Breast epithelium (tissue), 4 donors: ENCODE measurements around the gene MATN3. TPM values are rescaled to one million over a fixed set of nuclear protein-coding genes. Genes with fewer than 3 reads are reported as not detected.

ENCODE experiments used
- DNase-seq, 2 donors: peaks; one replicate each; pipeline ENCODE4 v3.0.0-alpha.2; 2019; ENCODE audit warnings: low spot score in 2 of 2
- H3K27ac ChIP-seq, 2 donors: fragments of 200-600 bp; sonication (generic) in 1 of 2; one replicate each; pipeline ENCODE4 v1.5.1; 2016 to 2019; ENCODE audit warnings: mild to moderate bottlenecking in 1 of 2
- H3K27me3 ChIP-seq, 2 donors: fragments of 200-600 bp; sonication (generic) in 1 of 2; one replicate each; pipeline versions ENCODE4 v1.5.1 to v1.6.0; 2017 to 2019; ENCODE audit warnings: control low read depth in 1 of 2, mild to moderate bottlenecking in 1 of 2
- H3K36me3 ChIP-seq: fragments of 200-600 bp; one replicate; pipeline ENCODE4 v1.5.1; 2019
- H3K4me1 ChIP-seq, 2 donors: fragments of 200-600 bp; sonication (generic); one replicate each; pipeline ENCODE4 v1.5.1; 2016 to 2019; ENCODE audit warnings: control low read depth in 1 of 2
- H3K4me3 ChIP-seq, 3 donors: fragments of 200-600 bp; sonication (generic); 1 replicate in 2 of 3; 2 replicates in 1 of 3; pipeline ENCODE4 v1.5.1; 2016 to 2019; ENCODE audit warnings: mild to moderate bottlenecking in 3 of 3, moderate library complexity in 2 of 3
- H3K9me3 ChIP-seq, 2 donors: fragments of 200-600 bp; sonication (generic) in 1 of 2; one replicate each; pipeline ENCODE4 v1.5.1; 2016 to 2019; ENCODE audit warnings: control low read depth in 1 of 2
- CTCF ChIP-seq, 3 donors: fragments of 450-650 bp; IDR thresholded peaks; one replicate each; pipeline ENCODE4 v1.5.1; 2016 to 2017; ENCODE audit warnings: antibody characterized with exemption in 3 of 3, mild to moderate bottlenecking in 3 of 3, moderate library complexity in 3 of 3
- POLR2A ChIP-seq: fragments of 450-650 bp; IDR thresholded peaks from one replicate; pipeline ENCODE4 v1.6.1; 2016; ENCODE audit warnings: antibody characterized with exemption, mild to moderate bottlenecking, moderate library complexity
- POLR2AphosphoS5 ChIP-seq, 3 donors: sonication (generic); formaldehyde crosslinking; IDR thresholded peaks; one replicate each; pipeline ENCODE4 v1.6.1; 2017; ENCODE audit warnings: antibody characterized with exemption in 3 of 3
- intact Hi-C: fragments of 100-400 bp; cut with DNase I; formaldehyde crosslinking; loops from one replicate; pipeline ENCODE4 v1.15.1; 2023; ENCODE audit warnings: low total_unique reads
- total RNA-seq, 3 donors: library from RNA; depleted of rRNA; stranded (reverse); fragments of >200 nt; gene quantifications; one replicate each; pipeline ENCODE4 v1.1.0, GENCODE V29; 2016

Gene MATN3
- total RNA-seq, 3 donors from 2014 or later: 1.3 to 2.9 (median 2.6) TPM

- no peak for TF ChIP-seq CTCF (IDR thresholded peaks at IDR 0.05)
- no peak for TF ChIP-seq POLR2AphosphoS5 (IDR thresholded peaks at IDR 0.05)
- no peak for TF ChIP-seq POLR2A
- Histone ChIP-seq H3K4me1 (peaks cover 0 to 3% of the 10 kb centered on the region in 2 donors), H3K4me3 (no peak overlapping the region), H3K27me3 (no peaks in the 10 kb centered on the region), H3K27ac (no peak overlapping the region), H3K36me3 (peaks cover 17% of the 10 kb centered on the region), H3K9me3 (no peaks in the 10 kb centered on the region)
- no peak for DNase-seq
- intact Hi-C loops: no loop called here
Measured at GRCh38 chr2:20037660-20038059, 25.2 kb upstream of the MATN3 start.

- intact Hi-C loops: no loop called here
- H3K4me1 ChIP-seq: no peaks in the 10 kb centered on the region
- TF ChIP-seq CTCF (IDR thresholded peaks at IDR 0.05) (no peak), POLR2AphosphoS5 (IDR thresholded peaks at IDR 0.05) (no peak), POLR2A (no peak)
- DNase-seq: no peak
- H3K9me3 ChIP-seq: no peaks in the 10 kb centered on the region
- H3K36me3 ChIP-seq: peaks cover 17% of the 10 kb centered on the region
- H3K27ac ChIP-seq: no peak overlapping the region
- no peaks in the 10 kb centered on the region for H3K27me3 ChIP-seq
- H3K4me3 ChIP-seq: no peak overlapping the region
Measured at GRCh38 chr2:20035955-20036666, 23.6 kb upstream of the MATN3 start.

GRCh38 chr2:20034821-20035220 is 22.4 kb upstream of the MATN3 start:
- Histone ChIP-seq H3K4me3 (no peak overlapping the region), H3K27ac (no peak overlapping the region), H3K4me1 (no peaks in the 10 kb centered on the region), H3K36me3 (peaks cover 17% of the 10 kb centered on the region), H3K9me3 (peaks cover 0 to 5% of the 10 kb centered on the region in 2 donors), H3K27me3 (no peaks in the 10 kb centered on the region)
- intact Hi-C loops: no loop called here
- TF ChIP-seq POLR2AphosphoS5 (IDR thresholded peaks at IDR 0.05) (no peak), POLR2A (no peak), CTCF (IDR thresholded peaks at IDR 0.05) (no peak)
- no peak for DNase-seq

- TF ChIP-seq CTCF (IDR thresholded peaks at IDR 0.05) (no peak), POLR2AphosphoS5 (IDR thresholded peaks at IDR 0.05) (no peak), POLR2A (no peak)
- H3K4me1 ChIP-seq: no peaks in the 10 kb centered on the region
- H3K27me3 ChIP-seq: no peaks in the 10 kb centered on the region
- intact Hi-C loops: no loop called here
- no peak for DNase-seq
- H3K36me3 ChIP-seq: peaks cover 17% of the 10 kb centered on the region
- no peak overlapping the region for H3K4me3 ChIP-seq
- no peak overlapping the region for H3K27ac ChIP-seq
- peaks cover 0 to 7% of the 10 kb centered on the region in 2 donors for H3K9me3 ChIP-seq
Measured at GRCh38 chr2:20034218-20034617, 21.8 kb upstream of the MATN3 start.

GRCh38 chr2:20033322-20033721 is 20.9 kb upstream of the MATN3 start:
- Histone ChIP-seq H3K4me1 (no peaks in the 10 kb centered on the region), H3K4me3 (no peak overlapping the region), H3K27ac (no peak overlapping the region), H3K9me3 (peaks cover 4 to 11% of the 10 kb centered on the region in 2 donors), H3K27me3 (no peaks in the 10 kb centered on the region), H3K36me3 (peaks cover 17% of the 10 kb centered on the region)
- intact Hi-C loops: no loop called here
- DNase-seq: no peak
- TF ChIP-seq POLR2A (no peak), CTCF (IDR thresholded peaks at IDR 0.05) (no peak), POLR2AphosphoS5 (IDR thresholded peaks at IDR 0.05) (no peak)
